Measurements from ENCODE around the gene CDH22. TPM values are rescaled to one million over a fixed set of nuclear protein-coding genes. Genes with fewer than 3 reads are reported as not detected.

CDH22 gene
- total and polyA plus RNA-seq, 2 donors (not counting 1 experiment from before 2014, with no cell fraction given), result not detected

DNA sequence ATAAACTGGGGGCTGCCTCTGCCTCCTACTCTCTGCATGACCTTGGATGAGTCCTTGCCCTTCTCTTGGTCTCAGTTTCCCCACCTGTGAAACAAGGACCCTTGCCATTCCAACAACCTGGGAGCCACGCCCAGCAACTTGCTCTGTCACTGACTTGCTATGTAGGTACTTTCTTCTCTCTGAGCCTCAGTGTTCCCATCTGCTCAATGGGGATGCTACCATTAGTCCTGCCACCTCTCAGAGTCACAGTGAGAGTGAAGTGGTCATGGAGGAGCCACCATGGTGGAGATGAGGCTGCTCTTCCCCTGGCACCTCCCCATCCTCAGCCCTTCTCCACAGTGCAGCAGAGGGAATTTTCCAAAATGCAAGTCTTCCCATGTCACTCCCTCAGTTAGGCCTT lies 70.6 kb downstream of the CDH22 start:
- no peak for TF ChIP-seq EZH2 (IDR thresholded peaks at IDR 0.05; ENCODE audit: low read length, missing control alignments)
- TF ChIP-seq, protein P1, sequence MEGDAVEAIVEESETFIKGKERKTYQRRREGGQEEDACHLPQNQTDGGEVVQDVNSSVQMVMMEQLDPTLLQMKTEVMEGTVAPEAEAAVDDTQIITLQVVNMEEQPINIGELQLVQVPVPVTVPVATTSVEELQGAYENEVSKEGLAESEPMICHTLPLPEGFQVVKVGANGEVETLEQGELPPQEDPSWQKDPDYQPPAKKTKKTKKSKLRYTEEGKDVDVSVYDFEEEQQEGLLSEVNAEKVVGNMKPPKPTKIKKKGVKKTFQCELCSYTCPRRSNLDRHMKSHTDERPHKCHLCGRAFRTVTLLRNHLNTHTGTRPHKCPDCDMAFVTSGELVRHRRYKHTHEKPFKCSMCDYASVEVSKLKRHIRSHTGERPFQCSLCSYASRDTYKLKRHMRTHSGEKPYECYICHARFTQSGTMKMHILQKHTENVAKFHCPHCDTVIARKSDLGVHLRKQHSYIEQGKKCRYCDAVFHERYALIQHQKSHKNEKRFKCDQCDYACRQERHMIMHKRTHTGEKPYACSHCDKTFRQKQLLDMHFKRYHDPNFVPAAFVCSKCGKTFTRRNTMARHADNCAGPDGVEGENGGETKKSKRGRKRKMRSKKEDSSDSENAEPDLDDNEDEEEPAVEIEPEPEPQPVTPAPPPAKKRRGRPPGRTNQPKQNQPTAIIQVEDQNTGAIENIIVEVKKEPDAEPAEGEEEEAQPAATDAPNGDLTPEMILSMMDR (conservative IDR thresholded peaks at IDR 0.05 in 1 of 2, IDR thresholded peaks at IDR 0.05 in 1 of 2; ENCODE audit: low read depth in 1 of 2, low read length in 2 of 2), result no peak
- DNase-seq (ENCODE audit: low read depth in 2 of 2), result no peak
- no peak overlapping the region for H3K27ac ChIP-seq (ENCODE audit: insufficient read depth, low read length)

DNA sequence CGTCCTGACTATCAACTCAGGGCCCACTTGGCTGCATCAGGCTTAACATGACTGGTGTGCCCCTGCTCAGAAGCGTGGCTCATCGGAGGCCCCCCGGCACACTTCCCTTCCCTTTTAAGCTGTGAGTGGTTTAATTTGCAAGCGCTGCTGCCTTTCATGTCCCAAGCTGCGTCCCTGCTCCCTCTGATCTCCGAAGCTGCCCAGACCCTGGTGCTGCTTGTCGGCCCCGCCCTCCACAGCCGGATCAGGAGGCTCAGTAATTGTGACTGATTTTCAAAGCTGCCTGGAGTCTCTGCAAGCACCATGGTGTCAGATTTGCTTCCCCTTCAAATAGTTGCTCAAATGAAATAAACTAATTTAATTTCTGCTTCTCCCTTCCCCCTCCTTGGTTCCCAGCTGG lies 71.1 kb downstream of the CDH22 start:
- no peaks in the 10 kb centered on the region for H3K36me3 ChIP-seq (ENCODE audit: control insufficient read depth, insufficient read depth, low read length)
- H3K4me3 ChIP-seq (replicated peaks in 1 of 4; ENCODE audit: control extremely low read depth in 1 of 4, insufficient read depth in 1 of 4, low read depth in 3 of 4, low read length in 4 of 4), result no peak overlapping the region
- H4K20me1 ChIP-seq (ENCODE audit: control insufficient read depth, extremely low read depth, insufficient read depth, low read length), result no peaks in the 10 kb centered on the region
- no peaks in the 10 kb centered on the region for H3K4me1 ChIP-seq (ENCODE audit: control insufficient read depth, extremely low read depth, insufficient read depth, low read length)
- no peak overlapping the region for H3K9ac ChIP-seq (ENCODE audit: insufficient read depth, low read length)
- H3K27me3 ChIP-seq (ENCODE audit: control insufficient read depth, insufficient read depth, low read length), result no peaks in the 10 kb centered on the region
- no peak for DNase-seq (ENCODE audit: low read depth in 2 of 2)
- H3K27ac ChIP-seq (ENCODE audit: insufficient read depth, low read length), result no peak overlapping the region
- H2AFZ ChIP-seq (ENCODE audit: low read length), result no peak overlapping the region
- TF ChIP-seq, protein P1 (conservative IDR thresholded peaks at IDR 0.05 in 1 of 2, IDR thresholded peaks at IDR 0.05 in 1 of 2; ENCODE audit: low read depth in 1 of 2, low read length in 2 of 2), result no peak
- no peak for TF ChIP-seq EZH2 (IDR thresholded peaks at IDR 0.05; ENCODE audit: low read length, missing control alignments)
- H3K79me2 ChIP-seq (ENCODE audit: control insufficient read depth, insufficient read depth, low read length), result no peaks in the 10 kb centered on the region
- H3K9me3 ChIP-seq (ENCODE audit: control insufficient read depth, insufficient read depth, low read depth, low read length), result no peaks in the 10 kb centered on the region
- no peak overlapping the region for H3K4me2 ChIP-seq (ENCODE audit: extremely low read depth, insufficient read depth, low read length)

More for the DNA sequence above, 70.6 kb downstream of the CDH22 start:
- H3K27me3 ChIP-seq (ENCODE audit: control insufficient read depth, insufficient read depth, low read length), result no peaks in the 10 kb centered on the region
- H3K9me3 ChIP-seq (ENCODE audit: control insufficient read depth, insufficient read depth, low read depth, low read length), result no peaks in the 10 kb centered on the region
- no peak overlapping the region for H3K4me2 ChIP-seq (ENCODE audit: extremely low read depth, insufficient read depth, low read length)
- H3K4me1 ChIP-seq (ENCODE audit: control insufficient read depth, extremely low read depth, insufficient read depth, low read length), result no peaks in the 10 kb centered on the region
- H3K9ac ChIP-seq (ENCODE audit: insufficient read depth, low read length), result no peak overlapping the region
- H3K36me3 ChIP-seq (ENCODE audit: control insufficient read depth, insufficient read depth, low read length), result no peaks in the 10 kb centered on the region
- no peak overlapping the region for H2AFZ ChIP-seq (ENCODE audit: low read length)
- no peak overlapping the region for H3K4me3 ChIP-seq (replicated peaks in 1 of 4; ENCODE audit: control extremely low read depth in 1 of 4, insufficient read depth in 1 of 4, low read depth in 3 of 4, low read length in 4 of 4)
- H3K79me2 ChIP-seq (ENCODE audit: control insufficient read depth, insufficient read depth, low read length), result no peaks in the 10 kb centered on the region
- no peaks in the 10 kb centered on the region for H4K20me1 ChIP-seq (ENCODE audit: control insufficient read depth, extremely low read depth, insufficient read depth, low read length)

DNA sequence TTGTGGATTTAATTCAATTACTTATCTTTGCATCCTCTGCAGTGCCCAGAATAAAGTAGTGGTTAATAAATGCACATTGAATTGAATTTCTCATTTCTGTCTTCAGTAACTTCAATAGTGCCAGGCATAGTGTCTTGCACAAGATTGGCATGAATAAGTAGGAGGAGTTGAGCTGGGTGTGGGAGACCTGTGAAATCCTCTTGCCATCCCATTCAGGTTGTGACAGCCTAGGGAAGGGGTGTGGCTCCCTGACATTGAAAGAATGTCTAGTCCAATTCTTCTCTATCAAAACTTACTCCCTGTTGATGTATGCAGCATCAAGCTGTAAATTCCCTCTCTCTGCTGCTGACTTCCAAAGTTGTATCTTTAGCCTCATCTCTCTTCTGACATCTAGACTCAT lies 73.2 kb downstream of the CDH22 start:
- no peak overlapping the region for H3K27ac ChIP-seq (ENCODE audit: insufficient read depth, low read length)
- H3K36me3 ChIP-seq (ENCODE audit: control insufficient read depth, insufficient read depth, low read length), result no peaks in the 10 kb centered on the region
- no peak overlapping the region for H3K4me3 ChIP-seq (replicated peaks in 1 of 4; ENCODE audit: control extremely low read depth in 1 of 4, insufficient read depth in 1 of 4, low read depth in 3 of 4, low read length in 4 of 4)
- no peak overlapping the region for H3K4me2 ChIP-seq (ENCODE audit: extremely low read depth, insufficient read depth, low read length)
- H2AFZ ChIP-seq (ENCODE audit: low read length), result no peak overlapping the region
- no peaks in the 10 kb centered on the region for H3K9me3 ChIP-seq (ENCODE audit: control insufficient read depth, insufficient read depth, low read depth, low read length)
- no peaks in the 10 kb centered on the region for H3K79me2 ChIP-seq (ENCODE audit: control insufficient read depth, insufficient read depth, low read length)
- TF ChIP-seq EZH2 (IDR thresholded peaks at IDR 0.05; ENCODE audit: low read length, missing control alignments), result no peak
- TF ChIP-seq, protein P1 (conservative IDR thresholded peaks at IDR 0.05 in 1 of 2, IDR thresholded peaks at IDR 0.05 in 1 of 2; ENCODE audit: low read depth in 1 of 2, low read length in 2 of 2), result no peak
- no peak overlapping the region for H3K9ac ChIP-seq (ENCODE audit: insufficient read depth, low read length)
- DNase-seq (ENCODE audit: low read depth in 2 of 2), result no peak
- no peaks in the 10 kb centered on the region for H3K4me1 ChIP-seq (ENCODE audit: control insufficient read depth, extremely low read depth, insufficient read depth, low read length)
- H3K27me3 ChIP-seq (ENCODE audit: control insufficient read depth, insufficient read depth, low read length), result no peaks in the 10 kb centered on the region
- no peaks in the 10 kb centered on the region for H4K20me1 ChIP-seq (ENCODE audit: control insufficient read depth, extremely low read depth, insufficient read depth, low read length)
